Endothelial cell of umbilical vein (primary cell): Measurements from ENCODE around the gene ABCD3. TPM values are rescaled to one million over a fixed set of nuclear protein-coding genes. Genes with fewer than 3 reads are reported as not detected.

Source experiments
- BruUV-seq: library from RNA; stranded (reverse); fragments of 400-500 nt; replicated peaks from 2 replicates; lab custom pipeline; 2021; lab: Mats Ljungman, UMichigan
- CTCF ChIA-PET: fragments of 300-600, 350-600 bp; sonication (Branson Sonifier 250); formaldehyde crosslinking; loops from one replicate; lab custom pipeline; 2021; ENCODE audit warnings: antibody characterized with exemption, inconsistent platforms; lab: Charles Lee
- POLR2A ChIA-PET: fragments of 300-600, 350-600 bp; sonication (Branson Sonifier 250); formaldehyde crosslinking; loops from one replicate; lab custom pipeline; 2021; ENCODE audit warnings: antibody characterized with exemption, inconsistent platforms; lab: Charles Lee
- DNase-seq: peaks from one replicate; pipeline ENCODE4 v3.0.0-alpha.2; 2011; ENCODE audit warnings: low read depth, low spot score
- FAIRE-seq: peaks from 2 replicates; lab custom pipeline; 2011; peaks lifted over from hg19 to GRCh38; lab: Jason Lieb, UNC
- H2AFZ ChIP-seq: 2 replicates; pipeline ENCODE4 v1.6.0; 2012; ENCODE audit warnings: low read depth, low read length, control low read depth, inconsistent platforms
- H3K27ac ChIP-seq: 2 replicates; pipeline ENCODE4 v1.5.1; 2011; ENCODE audit warnings: low read depth, mild to moderate bottlenecking, control low read depth, low read length, moderate library complexity; ENCODE audit not compliant: insufficient read depth
- H3K27me3 ChIP-seq, 2 experiments: 2 replicates each; pipeline versions ENCODE4 v1.6.0 to v1.6.1; 2011; ENCODE audit warnings: low read length in 2 of 2, mixed read lengths in 1 of 2; ENCODE audit not compliant: control insufficient read depth in 2 of 2, insufficient read depth in 2 of 2
- H3K36me3 ChIP-seq, 2 experiments: 2 replicates in 1 of 2; 3 replicates in 1 of 2; pipeline ENCODE4 v1.5.1; 2011; ENCODE audit warnings: low read length in 2 of 2, mild to moderate bottlenecking in 1 of 2, moderate library complexity in 1 of 2; ENCODE audit not compliant: control insufficient read depth in 2 of 2, insufficient read depth in 2 of 2; ENCODE audit errors: extremely low read depth in 1 of 2
- H3K4me1 ChIP-seq: 3 replicates; pipeline ENCODE4 v1.5.1; 2011; ENCODE audit warnings: mild to moderate bottlenecking, low read length; ENCODE audit not compliant: control insufficient read depth, insufficient read depth; ENCODE audit errors: extremely low read depth
- H3K4me2 ChIP-seq: 2 replicates; pipeline ENCODE4 v1.6.1; 2011; ENCODE audit warnings: low read length, control low read depth, mixed read lengths; ENCODE audit not compliant: insufficient read depth
- H3K4me3 ChIP-seq, 3 experiments: fragments of 200-600 bp in 1 of 3; sonication (generic), shearing (Covaris generic) in 1 of 3; replicated peaks in 1 of 3; 2 replicates each; pipeline ENCODE4 v1.5.1; 2011 to 2016; ENCODE audit warnings: control low read depth in 3 of 3, low read length in 3 of 3, mild to moderate bottlenecking in 2 of 3, inconsistent platforms in 1 of 3, low read depth in 1 of 3, moderate library complexity in 1 of 3; ENCODE audit not compliant: insufficient read depth in 1 of 3
- H3K79me2 ChIP-seq: 2 replicates; pipeline ENCODE4 v1.6.0; 2012; ENCODE audit warnings: low read length, inconsistent platforms; ENCODE audit not compliant: control insufficient read depth, insufficient read depth
- H3K9ac ChIP-seq: replicated peaks from 2 replicates; pipeline ENCODE3; 2011; ENCODE audit warnings: low read length, control low read depth; ENCODE audit not compliant: insufficient read depth; ENCODE audit errors: extremely low read depth
- H3K9me1 ChIP-seq: replicated peaks from 3 replicates; pipeline ENCODE4 v1.6.0; 2011; ENCODE audit warnings: mild to moderate bottlenecking, low read length; ENCODE audit not compliant: control insufficient read depth, insufficient read depth; ENCODE audit errors: extremely low read depth
- H3K9me3 ChIP-seq: replicated peaks from 2 replicates; pipeline ENCODE4 v1.5.1; 2012; ENCODE audit warnings: low read length, inconsistent platforms; ENCODE audit not compliant: control insufficient read depth, insufficient read depth
- H4K20me1 ChIP-seq: replicated peaks from 2 replicates; pipeline ENCODE3; 2011; ENCODE audit warnings: mild to moderate bottlenecking, low read length; ENCODE audit not compliant: control insufficient read depth, insufficient read depth; ENCODE audit errors: extremely low read depth
- EZH2 ChIP-seq: IDR thresholded peaks from 2 replicates; pipeline ENCODE4 v1.6.1; 2012; ENCODE audit warnings: borderline replicate concordance, low read depth, mild to moderate bottlenecking, moderate library complexity, low read length, inconsistent platforms; ENCODE audit not compliant: severe bottlenecking
- FOS ChIP-seq: IDR thresholded peaks from 2 replicates; pipeline ENCODE4 v1.6.1; 2011; ENCODE audit warnings: mild to moderate bottlenecking, low read length, moderate library complexity, borderline replicate concordance; ENCODE audit not compliant: insufficient read depth
- GATA2 ChIP-seq: IDR thresholded peaks from 2 replicates; pipeline ENCODE4 v1.7.0; 2011; ENCODE audit warnings: low read depth, mild to moderate bottlenecking, moderate library complexity, mixed read lengths, low read length; ENCODE audit not compliant: insufficient read length, insufficient read depth
- MYC ChIP-seq: IDR thresholded peaks from one replicate; pipeline ENCODE4 v1.6.1; 2011; ENCODE audit warnings: mild to moderate bottlenecking, low read depth, low read length
- POLR2A ChIP-seq: IDR thresholded peaks from 2 replicates; pipeline ENCODE4 v1.6.1; 2012; ENCODE audit warnings: low read depth, mild to moderate bottlenecking, control low read depth, low read length
- dilution Hi-C: fragments of 300-500 bp; cut with MboI; formaldehyde crosslinking; loops from one replicate; pipeline ENCODE4 v1.15.0; 2019; ENCODE audit warnings: low sequenced_read_pairs; ENCODE audit not compliant: extremely low pct_ligation_motif_present
- intact Hi-C: fragments of 100-400 bp; cut with micrococcal nuclease; formaldehyde crosslinking; loops from one replicate; pipeline ENCODE4 v1.10.0; 2022
- polyA plus RNA-seq, 4 experiments: library from polyadenylated mRNA; depleted of rRNA in 3 of 4; stranded (reverse) in 3 of 4; unstranded in 1 of 4; fragments of >200 nt; gene quantifications; 2 replicates each; pipeline versions ENCODE4 v1.2.1 to v1.2.3, GENCODE V29; 2011 to 2012; ENCODE audit warnings: missing spikeins in 1 of 4
- total RNA-seq: library from RNA; stranded (reverse); gene quantifications from 2 replicates; pipeline ENCODE4 v1.2.3, GENCODE V29; 2021
- TF ChIP-seq, protein P1 (sequence below): IDR thresholded peaks from 2 replicates; pipeline ENCODE4 v1.6.1; 2011; ENCODE audit not compliant: insufficient read depth, insufficient read length

Gene ABCD3
- total and polyA plus RNA-seq, 2 donors (not counting 3 experiments of a cell fraction or from before 2014, with no cell fraction given) = 6.3 to 31.6 TPM

DNA sequence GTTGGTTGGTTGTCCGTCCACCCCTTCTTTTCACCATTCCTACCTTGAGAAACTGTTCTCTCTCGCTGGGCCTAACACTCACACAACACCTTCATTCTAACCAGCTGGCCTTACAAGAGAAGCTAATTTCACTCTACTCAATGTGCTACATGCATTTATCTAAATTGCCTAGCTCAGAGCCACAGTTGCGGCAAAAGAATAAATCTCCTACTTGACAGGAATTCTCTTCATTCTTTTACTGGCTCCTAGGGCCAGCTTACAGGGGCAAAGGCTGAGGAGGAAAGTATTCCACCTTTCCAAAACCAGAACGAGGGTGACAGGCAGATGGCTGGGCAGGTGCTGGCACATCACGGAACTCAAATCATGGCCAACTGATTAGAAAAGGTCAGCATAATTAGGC, 116.9 kb downstream of the ABCD3 start:
- H3K9me1 ChIP-seq = no peaks in the 10 kb centered on the region
- dilution Hi-C loops (loop anchor here (25.0 kb wide), 1 partner anchor 277 kb away; the partner anchor contains the start of gene SLC44A3), intact Hi-C loops (no loop called here)
- CTCF ChIA-PET = no interaction called here
- BruUV-seq = no TSS peak
- H2AFZ ChIP-seq = no peak overlapping the region
- H3K79me2 ChIP-seq = no peaks in the 10 kb centered on the region
- H3K9me3 ChIP-seq = no peaks in the 10 kb centered on the region
- no peak for FAIRE-seq
- no peak overlapping the region for H3K4me3 ChIP-seq
- no peaks in the 10 kb centered on the region for H3K4me1 ChIP-seq
- no peaks in the 10 kb centered on the region for H3K36me3 ChIP-seq
- no peaks in the 10 kb centered on the region for H4K20me1 ChIP-seq
- DNase-seq = no peak
- TF ChIP-seq, protein P1, sequence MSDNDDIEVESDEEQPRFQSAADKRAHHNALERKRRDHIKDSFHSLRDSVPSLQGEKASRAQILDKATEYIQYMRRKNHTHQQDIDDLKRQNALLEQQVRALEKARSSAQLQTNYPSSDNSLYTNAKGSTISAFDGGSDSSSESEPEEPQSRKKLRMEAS = no peak
- no peak for TF ChIP-seq POLR2A
- no peak for TF ChIP-seq GATA2
- no peak for TF ChIP-seq FOS
- TF ChIP-seq MYC = no peak
- TF ChIP-seq EZH2 = no peak
- no peak overlapping the region for H3K9ac ChIP-seq
- no peak overlapping the region for H3K27ac ChIP-seq
- no peaks in the 10 kb centered on the region for H3K27me3 ChIP-seq
- POLR2A ChIA-PET = no interaction called here
- H3K4me2 ChIP-seq = no peak overlapping the region

DNA sequence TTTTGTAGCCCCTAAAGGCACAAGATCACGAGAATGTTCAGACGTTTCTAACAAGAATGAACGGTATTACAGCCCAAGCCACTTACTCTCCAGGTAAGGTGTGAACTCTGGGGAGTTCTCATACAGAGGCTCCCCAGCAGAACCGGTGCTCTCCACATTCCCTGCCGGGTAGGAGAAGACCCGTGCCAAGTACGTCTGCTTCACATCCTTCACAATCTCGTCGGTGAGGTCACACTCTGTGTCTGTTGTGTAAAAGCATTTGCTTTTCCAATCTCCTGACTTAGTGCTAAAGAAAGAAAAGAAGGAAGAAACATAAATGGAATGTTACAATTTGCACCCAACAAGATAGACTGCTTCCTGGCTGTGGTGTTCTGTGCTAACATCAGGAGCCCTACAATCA, 117.7 kb downstream of the ABCD3 start:
- dilution Hi-C loops = loop anchor here (25.0 kb wide), 1 partner anchor 276 kb away; the partner anchor contains the start of gene SLC44A3
- Histone ChIP-seq H3K9me3 (no peaks in the 10 kb centered on the region), H3K4me2 (no peak overlapping the region), H3K9ac (no peak overlapping the region), H3K27ac (no peak overlapping the region), H3K9me1 (no peaks in the 10 kb centered on the region), H3K27me3 (no peaks in the 10 kb centered on the region), H4K20me1 (no peaks in the 10 kb centered on the region), H3K79me2 (no peaks in the 10 kb centered on the region), H3K4me3 (no peak overlapping the region), H3K4me1 (no peaks in the 10 kb centered on the region), H3K36me3 (no peaks in the 10 kb centered on the region), H2AFZ (no peak overlapping the region)
- FAIRE-seq (no peak), DNase-seq (no peak)
- intact Hi-C loops = no loop called here
- POLR2A ChIA-PET = no interaction called here
- BruUV-seq = no TSS peak
- TF ChIP-seq FOS (no peak), GATA2 (no peak)
- CTCF ChIA-PET = no interaction called here
